GM21723 (cell line): ENCODE measurements around the gene PNMA6E.

Experiments used
- ATAC-seq: cut with Tn5 transposase; IDR thresholded peaks from one replicate; pipeline ENCODE4 v1.9.1; 2021; ENCODE audit warnings: mild to moderate bottlenecking, moderate library complexity; ENCODE audit not compliant: unreplicated experiment

Gene PNMA6E

GRCh38 chrX:153438532-153438931, 37.4 kb upstream of the PNMA6E start:
- ATAC-seq, result no peak

- no peak for ATAC-seq
Measured at GRCh38 chrX:153435845-153436244, 34.7 kb upstream of the PNMA6E start.

GRCh38 chrX:153434801-153435200, 33.7 kb upstream of the PNMA6E start:
- no peak for ATAC-seq

GRCh38 chrX:153433781-153434285, 32.7 kb upstream of the PNMA6E start:
- ATAC-seq, result no peak

- ATAC-seq, result no peak
Measured at GRCh38 chrX:153433161-153433680, 32.1 kb upstream of the PNMA6E start.

- no peak for ATAC-seq
Measured at GRCh38 chrX:153430796-153431195, 29.6 kb upstream of the PNMA6E start.

- ATAC-seq, result no peak
Measured at GRCh38 chrX:153426204-153426603, 25.1 kb upstream of the PNMA6E start.

GRCh38 chrX:153423652-153424051, 22.5 kb upstream of the PNMA6E start:
- no peak for ATAC-seq

- no peak for ATAC-seq
Measured at GRCh38 chrX:153421856-153422255, 20.7 kb upstream of the PNMA6E start.

- no peak for ATAC-seq
Measured at GRCh38 chrX:153420851-153421599, 19.9 kb upstream of the PNMA6E start.

GRCh38 chrX:153417637-153418036, 16.5 kb upstream of the PNMA6E start:
- ATAC-seq, result no peak

- ATAC-seq, result no peak
Measured at GRCh38 chrX:153416781-153417450, 15.8 kb upstream of the PNMA6E start.

GRCh38 chrX:153414856-153415510, 13.8 kb upstream of the PNMA6E start:
- ATAC-seq, result no peak

- ATAC-seq, result no peak
Measured at GRCh38 chrX:153413731-153414130, 12.6 kb upstream of the PNMA6E start.

- ATAC-seq, result no peak
Measured at GRCh38 chrX:153412746-153413720, 11.9 kb upstream of the PNMA6E start.

GRCh38 chrX:153411988-153412574, 10.9 kb upstream of the PNMA6E start:
- no peak for ATAC-seq

GRCh38 chrX:153411255-153411987, 10.3 kb upstream of the PNMA6E start, which contains the start of gene ZFP92:
TSS of gene ZFP92 (plus strand) at chrX:153411472. CDS start at chrX:153418323, 6,851 bp downstream.
- peak; percentile 66 for ATAC-seq

GRCh38 chrX:153410888-153411254, 9.7 kb upstream of the PNMA6E start:
- peak; percentile 5 for ATAC-seq

GRCh38 chrX:153410373-153410772, 9.2 kb upstream of the PNMA6E start:
- no peak for ATAC-seq
